ENCODE results near the gene NHLRC3. TPM values are rescaled to one million over a fixed set of nuclear protein-coding genes. Genes with fewer than 3 reads are reported as not detected.

Gene NHLRC3
- total RNA-seq, 1 experiment from 2014 or later: 12.3 TPM

- Histone ChIP-seq H3K4me3 (ENCODE audit: low read depth, low read length, poor library complexity, severe bottlenecking) (peak overlapping the region; percentile 89), H3K4me1 (ENCODE audit: insufficient read depth, low read length, poor library complexity, severe bottlenecking) (peaks cover 21% of the 10 kb centered on the region), H3K27ac (ENCODE audit: low read depth, low read length, poor library complexity, severe bottlenecking) (peak overlapping the region; percentile 82), H3K9me3 (ENCODE audit: low read depth, low read length, poor library complexity, severe bottlenecking) (no peaks in the 10 kb centered on the region), H3K36me3 (ENCODE audit: insufficient read depth, low read length, poor library complexity, severe bottlenecking) (no peaks in the 10 kb centered on the region), H3K27me3 (replicated peaks; ENCODE audit: insufficient read depth, low read depth, low read length, poor library complexity) (no peaks in the 10 kb centered on the region)
- intact Hi-C loops (cut with micrococcal nuclease; ENCODE audit: unreplicated experiment): loop anchor here (5.0 to 10.0 kb wide), 2 partner anchors 374 to 634 kb away; no protein-coding TSS in a partner anchor
- ChIA-PET CTCF (interaction anchor here (1.3 kb wide), 1 partner anchor 577 kb away, joined by 4 read pairs; no protein-coding TSS in a partner anchor), POLR2A (ENCODE audit: low non-redundant PET) (no interaction called here)
- no TSS peak for BruUV-seq (replicated peaks)
- TF ChIP-seq EZH2 (IDR thresholded peaks at IDR 0.05; ENCODE audit: borderline replicate concordance, low read depth, low read length, poor library complexity, severe bottlenecking): no peak
- TF ChIP-seq, protein P1, sequence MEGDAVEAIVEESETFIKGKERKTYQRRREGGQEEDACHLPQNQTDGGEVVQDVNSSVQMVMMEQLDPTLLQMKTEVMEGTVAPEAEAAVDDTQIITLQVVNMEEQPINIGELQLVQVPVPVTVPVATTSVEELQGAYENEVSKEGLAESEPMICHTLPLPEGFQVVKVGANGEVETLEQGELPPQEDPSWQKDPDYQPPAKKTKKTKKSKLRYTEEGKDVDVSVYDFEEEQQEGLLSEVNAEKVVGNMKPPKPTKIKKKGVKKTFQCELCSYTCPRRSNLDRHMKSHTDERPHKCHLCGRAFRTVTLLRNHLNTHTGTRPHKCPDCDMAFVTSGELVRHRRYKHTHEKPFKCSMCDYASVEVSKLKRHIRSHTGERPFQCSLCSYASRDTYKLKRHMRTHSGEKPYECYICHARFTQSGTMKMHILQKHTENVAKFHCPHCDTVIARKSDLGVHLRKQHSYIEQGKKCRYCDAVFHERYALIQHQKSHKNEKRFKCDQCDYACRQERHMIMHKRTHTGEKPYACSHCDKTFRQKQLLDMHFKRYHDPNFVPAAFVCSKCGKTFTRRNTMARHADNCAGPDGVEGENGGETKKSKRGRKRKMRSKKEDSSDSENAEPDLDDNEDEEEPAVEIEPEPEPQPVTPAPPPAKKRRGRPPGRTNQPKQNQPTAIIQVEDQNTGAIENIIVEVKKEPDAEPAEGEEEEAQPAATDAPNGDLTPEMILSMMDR (conservative IDR thresholded peaks at IDR 0.05; ENCODE audit: low read depth, low read length): no peak
- DNase-seq (ENCODE audit: low spot score): peak; percentile 63
These were observed 344 bp downstream of the NHLRC3 start for GRCh38 chr13:39038569-39039030.

GRCh38 chr13:39039041-39039440, 785 bp downstream of the NHLRC3 start:
- no peaks in the 10 kb centered on the region for H3K36me3 ChIP-seq (ENCODE audit: insufficient read depth, low read length, poor library complexity, severe bottlenecking)
- H3K4me3 ChIP-seq (ENCODE audit: low read depth, low read length, poor library complexity, severe bottlenecking): peak overlapping the region; percentile 89
- no peaks in the 10 kb centered on the region for H3K9me3 ChIP-seq (ENCODE audit: low read depth, low read length, poor library complexity, severe bottlenecking)
- ChIA-PET CTCF (no interaction called here), POLR2A (ENCODE audit: low non-redundant PET) (no interaction called here)
- BruUV-seq (replicated peaks): no TSS peak
- peak overlapping the region; percentile 82 for H3K27ac ChIP-seq (ENCODE audit: low read depth, low read length, poor library complexity, severe bottlenecking)
- intact Hi-C loops (cut with micrococcal nuclease; ENCODE audit: unreplicated experiment): loop anchor here (5.0 to 10.0 kb wide), 2 partner anchors 374 to 633 kb away; no protein-coding TSS in a partner anchor
- peaks cover 17% of the 10 kb centered on the region for H3K4me1 ChIP-seq (ENCODE audit: insufficient read depth, low read length, poor library complexity, severe bottlenecking)
- DNase-seq (ENCODE audit: low spot score): no peak
- TF ChIP-seq EZH2 (IDR thresholded peaks at IDR 0.05; ENCODE audit: borderline replicate concordance, low read depth, low read length, poor library complexity, severe bottlenecking): no peak
- TF ChIP-seq, protein P1 (conservative IDR thresholded peaks at IDR 0.05; ENCODE audit: low read depth, low read length): no peak
- H3K27me3 ChIP-seq (replicated peaks; ENCODE audit: insufficient read depth, low read depth, low read length, poor library complexity): no peaks in the 10 kb centered on the region

- Histone ChIP-seq H3K4me3 (ENCODE audit: low read depth, low read length, poor library complexity, severe bottlenecking) (peak overlapping the region; percentile 1), H3K27me3 (replicated peaks; ENCODE audit: insufficient read depth, low read depth, low read length, poor library complexity) (no peaks in the 10 kb centered on the region), H3K9me3 (ENCODE audit: low read depth, low read length, poor library complexity, severe bottlenecking) (no peaks in the 10 kb centered on the region), H3K4me1 (ENCODE audit: insufficient read depth, low read length, poor library complexity, severe bottlenecking) (peaks cover 15% of the 10 kb centered on the region), H3K36me3 (ENCODE audit: insufficient read depth, low read length, poor library complexity, severe bottlenecking) (no peaks in the 10 kb centered on the region), H3K27ac (ENCODE audit: low read depth, low read length, poor library complexity, severe bottlenecking) (no peak overlapping the region)
- DNase-seq (ENCODE audit: low spot score): no peak
- POLR2A ChIA-PET (ENCODE audit: low non-redundant PET): no interaction called here
- CTCF ChIA-PET: no interaction called here
- intact Hi-C loops (cut with micrococcal nuclease; ENCODE audit: unreplicated experiment): no loop called here
- no peak for TF ChIP-seq EZH2 (IDR thresholded peaks at IDR 0.05; ENCODE audit: borderline replicate concordance, low read depth, low read length, poor library complexity, severe bottlenecking)
- TF ChIP-seq, protein P1 (conservative IDR thresholded peaks at IDR 0.05; ENCODE audit: low read depth, low read length): no peak
- BruUV-seq (replicated peaks): no TSS peak
These were observed 1.9 kb downstream of the NHLRC3 start for GRCh38 chr13:39040206-39040605.

All from A673 (cell line).